HT-29 (cell line): ENCODE data around the gene GAS7. TPM values are rescaled to one million over a fixed set of nuclear protein-coding genes. Genes with fewer than 3 reads are reported as not detected.
A peak's percentile ranks its signal among the peaks of the same experiment; 100 is the strongest.

Source experiments
- DNase-seq: peaks from one replicate; pipeline ENCODE4 v3.0.0-alpha.2; 2015; ENCODE audit warnings: low spot score
- total RNA-seq: library from RNA; depleted of rRNA; stranded (reverse); fragments of >200 nt; shearing (Covaris generic); gene quantifications from 2 replicates; pipeline ENCODE4 v1.2.3, GENCODE V29; 2014

GAS7 gene
- total RNA-seq, 1 experiment from 2014 or later = 2.1 TPM

- no peak for DNase-seq
These were observed 62.7 kb downstream of the GAS7 start for GRCh38 chr17:10135539-10136257.

- DNase-seq = no peak
These were observed 67.7 kb downstream of the GAS7 start for GRCh38 chr17:10130677-10131076.

GRCh38 chr17:10130263-10130662, 68.1 kb downstream of the GAS7 start:
- no peak for DNase-seq

GRCh38 chr17:10127819-10128425, 70.5 kb downstream of the GAS7 start:
- no peak for DNase-seq

GRCh38 chr17:10126616-10127501, 71.5 kb downstream of the GAS7 start:
- DNase-seq = no peak

- DNase-seq = no peak
These were observed 72.2 kb downstream of the GAS7 start for GRCh38 chr17:10126276-10126615.

- DNase-seq = no peak
These were observed 72.7 kb downstream of the GAS7 start for GRCh38 chr17:10125531-10126275.

GRCh38 chr17:10123093-10123492, 75.3 kb downstream of the GAS7 start:
- no peak for DNase-seq

- DNase-seq = no peak
These were observed 76.3 kb downstream of the GAS7 start for GRCh38 chr17:10121971-10122707.

- no peak for DNase-seq
These were observed 77.7 kb downstream of the GAS7 start for GRCh38 chr17:10120749-10121148.

GRCh38 chr17:10120109-10120485, 78.3 kb downstream of the GAS7 start:
- no peak for DNase-seq

GRCh38 chr17:10119203-10120108, 79.0 kb downstream of the GAS7 start:
- peak; percentile 85 for DNase-seq

GRCh38 chr17:10118788-10119130, 79.6 kb downstream of the GAS7 start:
- no peak for DNase-seq

GRCh38 chr17:10117581-10118001, 80.8 kb downstream of the GAS7 start:
- no peak for DNase-seq

- no peak for DNase-seq
These were observed 81.5 kb downstream of the GAS7 start for GRCh38 chr17:10116753-10117420.

GRCh38 chr17:10116267-10116666, 82.1 kb downstream of the GAS7 start:
- DNase-seq = no peak

GRCh38 chr17:10115536-10115932, 82.9 kb downstream of the GAS7 start:
- no peak for DNase-seq

GRCh38 chr17:10114931-10115535, 83.4 kb downstream of the GAS7 start:
- peak; percentile 46 for DNase-seq

GRCh38 chr17:10112962-10113361, 85.4 kb downstream of the GAS7 start:
- no peak for DNase-seq
